ENCODE data around the gene RPP30.

- TF ChIP-seq, protein P1, sequence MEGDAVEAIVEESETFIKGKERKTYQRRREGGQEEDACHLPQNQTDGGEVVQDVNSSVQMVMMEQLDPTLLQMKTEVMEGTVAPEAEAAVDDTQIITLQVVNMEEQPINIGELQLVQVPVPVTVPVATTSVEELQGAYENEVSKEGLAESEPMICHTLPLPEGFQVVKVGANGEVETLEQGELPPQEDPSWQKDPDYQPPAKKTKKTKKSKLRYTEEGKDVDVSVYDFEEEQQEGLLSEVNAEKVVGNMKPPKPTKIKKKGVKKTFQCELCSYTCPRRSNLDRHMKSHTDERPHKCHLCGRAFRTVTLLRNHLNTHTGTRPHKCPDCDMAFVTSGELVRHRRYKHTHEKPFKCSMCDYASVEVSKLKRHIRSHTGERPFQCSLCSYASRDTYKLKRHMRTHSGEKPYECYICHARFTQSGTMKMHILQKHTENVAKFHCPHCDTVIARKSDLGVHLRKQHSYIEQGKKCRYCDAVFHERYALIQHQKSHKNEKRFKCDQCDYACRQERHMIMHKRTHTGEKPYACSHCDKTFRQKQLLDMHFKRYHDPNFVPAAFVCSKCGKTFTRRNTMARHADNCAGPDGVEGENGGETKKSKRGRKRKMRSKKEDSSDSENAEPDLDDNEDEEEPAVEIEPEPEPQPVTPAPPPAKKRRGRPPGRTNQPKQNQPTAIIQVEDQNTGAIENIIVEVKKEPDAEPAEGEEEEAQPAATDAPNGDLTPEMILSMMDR (IDR thresholded peaks at IDR 0.05 in 2 of 3, conservative IDR thresholded peaks at IDR 0.05 in 1 of 3; ENCODE audit: borderline replicate concordance in 1 of 3, insufficient read depth in 1 of 3, low read depth in 2 of 3, low read length in 2 of 3): no peak
- TF ChIP-seq JUND (IDR thresholded peaks at IDR 0.05) (no peak), CEBPB (IDR thresholded peaks at IDR 0.05; ENCODE audit: low read depth) (no peak), SRF (IDR thresholded peaks at IDR 0.05; ENCODE audit: low read depth) (no peak), EZH2 (IDR thresholded peaks at IDR 0.05) (no peak), TCF7L2 (IDR thresholded peaks at IDR 0.05; ENCODE audit: borderline replicate concordance, extremely low read depth, insufficient read depth, insufficient read length) (no peak), POLR2A (IDR thresholded peaks at IDR 0.05; ENCODE audit: borderline replicate concordance, extremely low read depth, insufficient read depth, insufficient read length) (no peak), SP1 (IDR thresholded peaks at IDR 0.05; ENCODE audit: low read depth) (no peak), POLR2AphosphoS5 (IDR thresholded peaks at IDR 0.05; ENCODE audit: low read depth, low read length) (no peak), EZH2phosphoT487 (IDR thresholded peaks at IDR 0.05; ENCODE audit: borderline replicate concordance) (no peak)
Observed at GRCh38 chr10:90925079-90926029, 53.6 kb downstream of the RPP30 start.

All from HCT116 (cell line).